ENCODE data around the gene KLK12.

- TF ChIP-seq CTCF (IDR thresholded peaks at IDR 0.05) (no peak), POLR2A (IDR thresholded peaks at IDR 0.05) (no peak), POLR2AphosphoS5 (IDR thresholded peaks at IDR 0.05) (no peak)
These were observed 9.4 kb downstream of the KLK12 start for GRCh38 chr19:51025401-51025800.
